Ascending aorta (tissue), 2 donors: ENCODE measurements around the gene LHCGR. TPM values are rescaled to one million over a fixed set of nuclear protein-coding genes. Genes with fewer than 3 reads are reported as not detected.

Experiments
- DNase-seq, 2 donors: peaks; one replicate each; pipeline ENCODE4 v3.0.0-alpha.2; 2019; ENCODE audit warnings: low spot score in 2 of 2
- H3K27ac ChIP-seq, 2 donors: fragments of 200-600 bp; sonication (generic); one replicate each; pipeline ENCODE4 v1.5.1; 2016 to 2017; ENCODE audit warnings: mild to moderate bottlenecking in 1 of 2
- H3K27me3 ChIP-seq: fragments of 200-600 bp; sonication (generic); one replicate; pipeline ENCODE4 v1.5.1; 2017
- H3K36me3 ChIP-seq, 2 donors: fragments of 200-600 bp; sonication (generic); one replicate each; pipeline ENCODE4 v1.5.1; 2016
- H3K4me1 ChIP-seq, 2 donors: fragments of 200-600 bp; sonication (generic); one replicate each; pipeline ENCODE4 v1.5.1; 2016 to 2017; ENCODE audit warnings: mild to moderate bottlenecking in 1 of 2
- H3K4me3 ChIP-seq, 2 donors: fragments of 200-600 bp; sonication (generic); one replicate each; pipeline ENCODE4 v1.5.1; 2016 to 2017; ENCODE audit warnings: mild to moderate bottlenecking in 1 of 2
- H3K9me3 ChIP-seq, 2 donors: fragments of 200-600 bp; sonication (generic); one replicate each; pipeline ENCODE4 v1.5.1; 2016
- intact Hi-C: fragments of 100-400 bp; cut with DNase I; formaldehyde crosslinking; loops from one replicate; pipeline ENCODE4 v1.15.1; 2023
- total RNA-seq: library from RNA; depleted of rRNA; stranded (reverse); fragments of >200 nt; gene quantifications from one replicate; pipeline ENCODE4 v1.1.0, GENCODE V29; 2016
- TF ChIP-seq, protein P1 (sequence below), 3 experiments: fragments of 200-600 bp in 2 of 3; fragments of 450-650 bp in 1 of 3; sonication (generic) in 2 of 3; IDR thresholded peaks; one replicate each; pipeline ENCODE4 v1.5.1; 2016 to 2019; ENCODE audit warnings: antibody characterized with exemption in 3 of 3, mild to moderate bottlenecking in 1 of 3, moderate library complexity in 1 of 3

The LHCGR gene
- total RNA-seq, 1 donor from 2014 or later: not detected

DNA sequence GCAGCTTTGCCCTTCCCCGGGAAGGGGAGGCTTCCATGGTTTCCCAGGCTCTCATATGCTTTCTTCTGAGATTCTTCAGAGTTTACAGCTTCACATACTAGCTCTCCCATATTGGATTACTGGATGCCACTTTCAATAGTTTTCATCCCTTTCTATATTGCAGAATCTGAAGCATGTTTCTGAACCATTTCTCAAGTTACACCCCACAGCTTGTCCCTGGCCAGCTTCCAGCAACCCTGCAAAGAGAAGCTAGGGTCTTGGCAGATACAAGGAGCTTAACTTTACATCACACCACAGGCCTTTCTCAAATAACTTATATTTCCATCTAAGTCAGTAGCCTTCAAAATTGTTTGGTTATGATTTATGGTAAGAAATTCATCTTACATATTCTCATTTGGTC lies 39.6 kb downstream of the LHCGR start:
- H3K27ac ChIP-seq: no peak overlapping the region
- DNase-seq: no peak
- no peaks in the 10 kb centered on the region for H3K27me3 ChIP-seq
- H3K9me3 ChIP-seq: no peaks in the 10 kb centered on the region
- intact Hi-C loops: no loop called here
- TF ChIP-seq, protein P1, sequence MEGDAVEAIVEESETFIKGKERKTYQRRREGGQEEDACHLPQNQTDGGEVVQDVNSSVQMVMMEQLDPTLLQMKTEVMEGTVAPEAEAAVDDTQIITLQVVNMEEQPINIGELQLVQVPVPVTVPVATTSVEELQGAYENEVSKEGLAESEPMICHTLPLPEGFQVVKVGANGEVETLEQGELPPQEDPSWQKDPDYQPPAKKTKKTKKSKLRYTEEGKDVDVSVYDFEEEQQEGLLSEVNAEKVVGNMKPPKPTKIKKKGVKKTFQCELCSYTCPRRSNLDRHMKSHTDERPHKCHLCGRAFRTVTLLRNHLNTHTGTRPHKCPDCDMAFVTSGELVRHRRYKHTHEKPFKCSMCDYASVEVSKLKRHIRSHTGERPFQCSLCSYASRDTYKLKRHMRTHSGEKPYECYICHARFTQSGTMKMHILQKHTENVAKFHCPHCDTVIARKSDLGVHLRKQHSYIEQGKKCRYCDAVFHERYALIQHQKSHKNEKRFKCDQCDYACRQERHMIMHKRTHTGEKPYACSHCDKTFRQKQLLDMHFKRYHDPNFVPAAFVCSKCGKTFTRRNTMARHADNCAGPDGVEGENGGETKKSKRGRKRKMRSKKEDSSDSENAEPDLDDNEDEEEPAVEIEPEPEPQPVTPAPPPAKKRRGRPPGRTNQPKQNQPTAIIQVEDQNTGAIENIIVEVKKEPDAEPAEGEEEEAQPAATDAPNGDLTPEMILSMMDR (IDR thresholded peaks at IDR 0.05): no peak
- H3K4me3 ChIP-seq: no peak overlapping the region
- no peaks in the 10 kb centered on the region for H3K36me3 ChIP-seq
- no peaks in the 10 kb centered on the region for H3K4me1 ChIP-seq

DNA sequence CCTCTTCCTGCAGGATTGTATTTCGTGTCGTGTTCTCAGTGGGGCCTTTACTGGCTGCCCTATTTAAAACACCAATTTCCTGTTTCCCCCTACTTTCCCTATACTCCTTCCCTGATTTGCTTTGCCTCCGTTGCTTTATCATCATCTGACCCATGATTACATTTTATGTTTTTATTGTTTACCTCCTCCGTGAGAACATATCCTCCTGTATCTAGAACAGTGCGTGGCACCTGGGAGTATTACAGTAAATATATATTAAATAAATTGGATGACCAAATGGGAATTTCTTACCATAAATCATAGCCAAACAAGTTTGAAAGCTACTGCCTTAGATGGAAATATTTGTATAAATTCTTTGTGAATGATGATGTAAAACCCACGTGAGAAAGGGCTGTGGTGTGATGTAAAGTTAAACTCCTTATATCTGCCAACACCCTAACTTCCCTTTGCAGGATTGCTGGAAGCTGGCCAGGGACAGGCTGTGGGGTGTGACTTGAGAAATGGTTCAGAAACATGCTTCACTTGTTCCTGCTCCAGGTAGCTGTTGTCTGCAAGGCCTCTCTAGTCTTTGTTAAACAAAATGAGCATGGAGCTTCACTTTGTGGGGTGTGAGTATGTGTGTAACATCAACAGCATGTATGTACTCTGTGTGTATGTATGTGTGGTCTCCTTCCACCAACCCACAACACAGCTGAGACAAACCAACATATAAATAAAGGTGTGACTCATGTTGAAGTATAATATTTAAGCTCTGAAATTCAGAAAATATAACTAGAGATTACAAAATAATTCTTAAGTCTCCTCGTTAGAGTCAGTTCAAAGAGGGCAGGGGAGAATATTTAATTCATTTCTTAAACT lies 40.3 kb downstream of the LHCGR start:
- Histone ChIP-seq H3K27ac (no peak overlapping the region), H3K36me3 (no peaks in the 10 kb centered on the region), H3K4me3 (no peak overlapping the region), H3K27me3 (no peaks in the 10 kb centered on the region), H3K4me1 (no peaks in the 10 kb centered on the region), H3K9me3 (no peaks in the 10 kb centered on the region)
- TF ChIP-seq, protein P1 (IDR thresholded peaks at IDR 0.05): no peak
- intact Hi-C loops: no loop called here
- DNase-seq: no peak

DNA sequence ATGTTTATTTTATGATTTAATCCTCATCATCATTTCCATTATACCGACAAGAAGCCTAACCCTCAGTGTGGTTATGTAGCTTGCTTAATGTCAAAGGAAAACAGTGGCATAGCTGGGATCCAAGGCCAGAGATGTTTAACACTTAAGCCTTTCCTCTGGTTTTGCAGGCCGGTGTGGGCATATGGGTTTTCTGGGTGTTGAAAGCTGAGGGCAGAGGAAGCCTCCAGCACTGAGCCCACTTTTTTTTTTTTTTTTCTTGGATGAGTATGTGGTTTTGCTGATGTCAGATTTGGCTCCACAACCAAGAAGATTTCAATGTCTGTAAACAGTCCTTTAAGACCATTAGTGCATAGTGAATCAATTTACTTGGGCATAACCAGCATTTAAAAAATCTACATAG lies 41.3 kb downstream of the LHCGR start:
- Histone ChIP-seq H3K27ac (no peak overlapping the region), H3K4me1 (no peaks in the 10 kb centered on the region), H3K4me3 (no peak overlapping the region), H3K27me3 (no peaks in the 10 kb centered on the region), H3K9me3 (no peaks in the 10 kb centered on the region), H3K36me3 (no peaks in the 10 kb centered on the region)
- no peak for DNase-seq
- TF ChIP-seq, protein P1 (IDR thresholded peaks at IDR 0.05): no peak
- intact Hi-C loops: no loop called here

DNA sequence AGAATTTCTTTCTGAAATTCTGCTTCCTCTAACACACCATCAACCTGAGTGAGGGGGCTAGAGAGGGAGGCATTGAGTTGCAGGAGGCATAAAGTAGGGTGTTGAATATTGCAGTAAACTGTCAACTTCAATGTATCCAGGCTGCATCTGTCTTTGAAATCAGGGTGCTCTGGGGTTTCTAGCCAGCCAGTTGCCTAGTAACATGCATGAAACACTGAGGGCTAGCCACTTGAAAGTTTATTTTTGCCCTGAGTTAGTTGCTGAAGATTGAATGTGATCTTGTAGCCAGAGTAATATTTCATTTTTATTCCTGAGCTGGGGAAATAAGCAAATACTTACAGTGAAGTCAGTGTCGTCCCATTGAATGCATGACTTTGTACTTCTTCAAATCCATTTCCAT lies 41.9 kb downstream of the LHCGR start:
- Histone ChIP-seq H3K9me3 (no peaks in the 10 kb centered on the region), H3K4me3 (no peak overlapping the region), H3K4me1 (no peaks in the 10 kb centered on the region), H3K27me3 (no peaks in the 10 kb centered on the region), H3K27ac (no peak overlapping the region), H3K36me3 (no peaks in the 10 kb centered on the region)
- no peak for DNase-seq
- intact Hi-C loops: no loop called here
- TF ChIP-seq, protein P1 (IDR thresholded peaks at IDR 0.05): no peak

DNA sequence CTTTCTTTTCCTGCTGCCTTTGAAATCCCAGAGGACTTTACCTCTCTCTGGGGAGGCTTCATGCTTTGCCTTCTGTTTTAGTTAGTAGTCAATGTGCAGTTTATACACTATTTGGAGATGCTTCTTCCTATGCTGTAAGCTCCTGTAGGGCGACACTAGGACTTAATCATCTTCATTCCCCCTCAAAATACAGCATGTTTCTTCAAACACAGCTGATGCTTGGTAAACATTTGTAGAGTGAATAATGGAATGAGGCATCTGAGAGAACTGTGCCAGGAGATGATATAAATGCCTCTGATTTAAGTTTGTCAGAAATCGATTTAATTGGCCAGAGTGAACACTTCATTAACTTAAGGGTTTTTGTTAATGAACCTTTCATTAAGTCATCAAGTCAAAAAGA lies 43.4 kb downstream of the LHCGR start:
- no peak for DNase-seq
- no peaks in the 10 kb centered on the region for H3K9me3 ChIP-seq
- H3K4me3 ChIP-seq: no peak overlapping the region
- no peak overlapping the region for H3K27ac ChIP-seq
- TF ChIP-seq, protein P1 (IDR thresholded peaks at IDR 0.05): no peak
- intact Hi-C loops: no loop called here
- H3K4me1 ChIP-seq: no peaks in the 10 kb centered on the region
- H3K36me3 ChIP-seq: no peaks in the 10 kb centered on the region
- no peaks in the 10 kb centered on the region for H3K27me3 ChIP-seq
